ENCODE results near the gene MAPT.

GRCh38 chr17:45976755-45977505 lies 82.6 kb downstream of the MAPT start:
- TF ChIP-seq, protein P1, sequence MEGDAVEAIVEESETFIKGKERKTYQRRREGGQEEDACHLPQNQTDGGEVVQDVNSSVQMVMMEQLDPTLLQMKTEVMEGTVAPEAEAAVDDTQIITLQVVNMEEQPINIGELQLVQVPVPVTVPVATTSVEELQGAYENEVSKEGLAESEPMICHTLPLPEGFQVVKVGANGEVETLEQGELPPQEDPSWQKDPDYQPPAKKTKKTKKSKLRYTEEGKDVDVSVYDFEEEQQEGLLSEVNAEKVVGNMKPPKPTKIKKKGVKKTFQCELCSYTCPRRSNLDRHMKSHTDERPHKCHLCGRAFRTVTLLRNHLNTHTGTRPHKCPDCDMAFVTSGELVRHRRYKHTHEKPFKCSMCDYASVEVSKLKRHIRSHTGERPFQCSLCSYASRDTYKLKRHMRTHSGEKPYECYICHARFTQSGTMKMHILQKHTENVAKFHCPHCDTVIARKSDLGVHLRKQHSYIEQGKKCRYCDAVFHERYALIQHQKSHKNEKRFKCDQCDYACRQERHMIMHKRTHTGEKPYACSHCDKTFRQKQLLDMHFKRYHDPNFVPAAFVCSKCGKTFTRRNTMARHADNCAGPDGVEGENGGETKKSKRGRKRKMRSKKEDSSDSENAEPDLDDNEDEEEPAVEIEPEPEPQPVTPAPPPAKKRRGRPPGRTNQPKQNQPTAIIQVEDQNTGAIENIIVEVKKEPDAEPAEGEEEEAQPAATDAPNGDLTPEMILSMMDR (conservative IDR thresholded peaks at IDR 0.05), result no peak
- no peak for TF ChIP-seq ZFX (IDR thresholded peaks at IDR 0.05)
